ENCODE data around the gene BAK1. TPM values are rescaled to one million over a fixed set of nuclear protein-coding genes. Genes with fewer than 3 reads are reported as not detected.
A peak's percentile ranks its signal among the peaks of the same experiment; 100 is the strongest.

The BAK1 gene
- total RNA-seq, 1 experiment from 2014 or later = 31.5 TPM

- H3K27ac ChIP-seq (ENCODE audit: low read length) = peak overlapping the region; percentile 61; the same call in 1 of the 2 replicates
- no peaks in the 10 kb centered on the region for H3K27me3 ChIP-seq (ENCODE audit: control insufficient read depth, insufficient read depth, low read length)
- CTCF ChIA-PET = no interaction called here
- POLR2A ChIA-PET = no interaction called here
- no peaks in the 10 kb centered on the region for H3K36me3 ChIP-seq (ENCODE audit: control insufficient read depth, insufficient read depth, low read length)
- DNase-seq (ENCODE audit: low read depth, low spot score) = no peak
- peaks cover 41% of the 10 kb centered on the region for H3K4me1 ChIP-seq (ENCODE audit: control insufficient read depth, insufficient read depth, low read length)
- intact Hi-C loops (cut with micrococcal nuclease; ENCODE audit: unreplicated experiment) (loop anchor here (2.0 to 5.0 kb wide), 2 partner anchors 33 to 112 kb away; partner anchors contain the start of gene ITPR3), in situ Hi-C loops (cut with HindIII; ENCODE audit: low pct_unique_long_range_greater_than_20kb, low sequenced_read_pairs) (no loop called here)
- no peak overlapping the region for H3K4me3 ChIP-seq (ENCODE audit: low read depth in 2 of 2, low read length in 2 of 2)
- no peaks in the 10 kb centered on the region for H3K9me3 ChIP-seq (ENCODE audit: control insufficient read depth, insufficient read depth, low read depth, low read length)
- TF ChIP-seq TCF7L2 (IDR thresholded peaks at IDR 0.05; ENCODE audit: low read depth, low read length) = no peak
- no peak for TF ChIP-seq POLR2AphosphoS5 (IDR thresholded peaks at IDR 0.05; ENCODE audit: low read depth, low read length)
- no peak for TF ChIP-seq REST (IDR thresholded peaks at IDR 0.05; ENCODE audit: insufficient read depth in 1 of 2, low read depth in 2 of 2, low read length in 1 of 2)
- no peak for ATAC-seq
- BruUV-seq (replicated peaks) = no TSS peak
Measured at GRCh38 chr6:33588894-33589293, 8.8 kb upstream of the BAK1 start.

- no peak for TF ChIP-seq CTCF (IDR thresholded peaks at IDR 0.05)
- TF ChIP-seq SIN3A (IDR thresholded peaks at IDR 0.05; ENCODE audit: borderline replicate concordance, insufficient read depth, low read depth, low read length) = no peak
- no peak for TF ChIP-seq REST (IDR thresholded peaks at IDR 0.05; ENCODE audit: insufficient read depth in 1 of 2, low read depth in 2 of 2, low read length in 1 of 2)
- TF ChIP-seq POLR2AphosphoS5 (IDR thresholded peaks at IDR 0.05; ENCODE audit: low read depth, low read length) = no peak
- TF ChIP-seq TCF7L2 (IDR thresholded peaks at IDR 0.05; ENCODE audit: low read depth, low read length) = no peak
- no peak for DNase-seq (ENCODE audit: low read depth, low spot score)
- H3K4me1 ChIP-seq (ENCODE audit: control insufficient read depth, insufficient read depth, low read length) = peaks cover 31% of the 10 kb centered on the region
- no peak overlapping the region for H3K27ac ChIP-seq (ENCODE audit: low read length)
- ChIA-PET POLR2A (no interaction called here), CTCF (interaction anchor here (0.5 to 1.2 kb wide), 4 partner anchors 93 to 168 kb away, joined by 3 to 5 read pairs (median 3); partner anchors contain the start of gene UQCC2)
- no peaks in the 10 kb centered on the region for H3K27me3 ChIP-seq (ENCODE audit: control insufficient read depth, insufficient read depth, low read length)
- intact Hi-C loops (cut with micrococcal nuclease; ENCODE audit: unreplicated experiment) (loop anchor here (5.0 kb wide), 1 partner anchor 35 kb away; the partner anchor contains the start of gene ITPR3), in situ Hi-C loops (cut with HindIII; ENCODE audit: low pct_unique_long_range_greater_than_20kb, low sequenced_read_pairs) (no loop called here)
- no peak overlapping the region for H3K4me3 ChIP-seq (ENCODE audit: low read depth in 2 of 2, low read length in 2 of 2)
- no TSS peak for BruUV-seq (replicated peaks)
- no peaks in the 10 kb centered on the region for H3K9me3 ChIP-seq (ENCODE audit: control insufficient read depth, insufficient read depth, low read depth, low read length)
- H3K36me3 ChIP-seq (ENCODE audit: control insufficient read depth, insufficient read depth, low read length) = no peaks in the 10 kb centered on the region
- no peak for ATAC-seq
Measured at GRCh38 chr6:33587529-33587928, 7.5 kb upstream of the BAK1 start.
